Measurements from ENCODE around the gene SP3. TPM values are rescaled to one million over a fixed set of nuclear protein-coding genes. Genes with fewer than 3 reads are reported as not detected.

Gene SP3
- total RNA-seq, 1 donor from 2014 or later, result 41.2 TPM

DNA sequence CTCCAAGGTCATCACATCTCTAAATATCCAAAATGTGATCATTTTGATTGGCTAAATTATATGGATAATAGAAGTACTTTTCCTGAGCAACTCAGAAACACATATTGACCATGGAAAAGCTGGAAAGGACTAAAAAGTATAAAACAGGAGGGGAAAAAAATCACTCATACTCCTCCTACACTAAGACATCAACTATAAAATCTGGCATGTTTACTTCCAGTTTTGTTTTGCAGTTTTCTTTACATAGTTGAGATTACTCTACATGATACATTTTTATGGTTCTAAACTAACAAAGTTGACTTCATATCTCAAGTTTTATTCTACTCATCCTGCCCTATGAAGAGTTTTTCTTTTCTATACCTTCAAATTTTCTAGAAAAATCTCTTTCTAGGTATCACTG lies 46.0 kb upstream of the SP3 start:
- no peak overlapping the region for H3K4me3 ChIP-seq (ENCODE audit: low read depth, low read length)
- DNase-seq (ENCODE audit: low read depth), result no peak
- TF ChIP-seq, protein P1, sequence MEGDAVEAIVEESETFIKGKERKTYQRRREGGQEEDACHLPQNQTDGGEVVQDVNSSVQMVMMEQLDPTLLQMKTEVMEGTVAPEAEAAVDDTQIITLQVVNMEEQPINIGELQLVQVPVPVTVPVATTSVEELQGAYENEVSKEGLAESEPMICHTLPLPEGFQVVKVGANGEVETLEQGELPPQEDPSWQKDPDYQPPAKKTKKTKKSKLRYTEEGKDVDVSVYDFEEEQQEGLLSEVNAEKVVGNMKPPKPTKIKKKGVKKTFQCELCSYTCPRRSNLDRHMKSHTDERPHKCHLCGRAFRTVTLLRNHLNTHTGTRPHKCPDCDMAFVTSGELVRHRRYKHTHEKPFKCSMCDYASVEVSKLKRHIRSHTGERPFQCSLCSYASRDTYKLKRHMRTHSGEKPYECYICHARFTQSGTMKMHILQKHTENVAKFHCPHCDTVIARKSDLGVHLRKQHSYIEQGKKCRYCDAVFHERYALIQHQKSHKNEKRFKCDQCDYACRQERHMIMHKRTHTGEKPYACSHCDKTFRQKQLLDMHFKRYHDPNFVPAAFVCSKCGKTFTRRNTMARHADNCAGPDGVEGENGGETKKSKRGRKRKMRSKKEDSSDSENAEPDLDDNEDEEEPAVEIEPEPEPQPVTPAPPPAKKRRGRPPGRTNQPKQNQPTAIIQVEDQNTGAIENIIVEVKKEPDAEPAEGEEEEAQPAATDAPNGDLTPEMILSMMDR (conservative IDR thresholded peaks at IDR 0.05; ENCODE audit: low read depth, low read length), result no peak

DNA sequence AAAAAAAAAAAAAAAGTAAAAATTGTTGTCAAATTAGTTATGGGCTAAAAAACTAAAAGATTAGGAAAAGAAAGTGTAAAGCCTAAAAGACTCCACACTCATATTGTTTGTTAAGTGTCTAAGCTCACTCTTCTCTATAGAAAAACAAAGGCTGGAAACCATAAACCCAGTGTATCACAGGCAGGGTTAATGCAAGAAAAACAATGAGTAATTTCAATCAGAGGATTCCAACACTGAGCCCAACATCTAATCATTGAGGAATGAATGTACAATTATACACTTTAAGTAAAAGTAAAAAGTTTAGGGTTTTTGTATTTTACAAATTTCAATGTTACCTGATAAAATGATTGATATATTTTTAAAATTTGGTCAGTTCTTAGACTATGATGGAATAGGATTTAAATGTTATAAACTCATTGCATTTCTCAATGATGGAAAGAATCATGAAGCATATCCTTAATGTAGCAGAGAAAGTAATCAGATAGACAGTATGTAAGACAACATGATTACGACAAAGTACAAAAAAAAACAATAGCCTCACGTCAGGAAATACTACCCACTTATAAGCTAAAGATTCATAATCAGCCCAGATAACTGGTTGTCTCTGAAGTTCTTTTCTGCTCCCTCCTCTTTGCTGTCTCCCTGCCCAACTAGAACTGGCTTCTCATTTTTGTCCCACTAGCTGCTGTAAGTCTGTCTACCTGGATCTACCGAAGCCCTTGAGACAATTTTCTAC lies 44.5 kb upstream of the SP3 start:
- H3K4me3 ChIP-seq (ENCODE audit: low read depth, low read length), result no peak overlapping the region
- TF ChIP-seq, protein P1 (conservative IDR thresholded peaks at IDR 0.05; ENCODE audit: low read depth, low read length), result no peak
- DNase-seq (ENCODE audit: low read depth), result no peak

DNA sequence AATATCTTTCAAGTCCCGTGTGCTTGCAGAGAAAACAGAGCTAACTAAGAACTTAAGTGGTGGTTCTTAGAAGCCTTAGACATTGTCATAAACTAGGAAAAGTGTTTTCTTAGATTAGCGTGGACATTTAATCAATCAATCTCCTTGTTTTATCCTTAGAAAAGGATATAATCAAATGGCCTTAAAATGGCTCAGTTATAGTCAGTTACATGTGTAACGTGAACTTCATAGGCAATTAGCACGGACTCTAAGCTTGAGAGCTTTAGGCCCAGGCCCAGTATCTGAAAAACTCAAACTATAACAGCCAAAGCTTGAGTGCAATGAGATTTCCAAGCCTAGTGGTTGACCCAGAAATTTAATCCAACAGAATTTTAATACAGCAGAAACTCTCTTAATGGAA lies 43.5 kb upstream of the SP3 start:
- DNase-seq (ENCODE audit: low read depth), result no peak
- H3K4me3 ChIP-seq (ENCODE audit: low read depth, low read length), result no peak overlapping the region
- TF ChIP-seq, protein P1 (conservative IDR thresholded peaks at IDR 0.05; ENCODE audit: low read depth, low read length), result no peak

DNA sequence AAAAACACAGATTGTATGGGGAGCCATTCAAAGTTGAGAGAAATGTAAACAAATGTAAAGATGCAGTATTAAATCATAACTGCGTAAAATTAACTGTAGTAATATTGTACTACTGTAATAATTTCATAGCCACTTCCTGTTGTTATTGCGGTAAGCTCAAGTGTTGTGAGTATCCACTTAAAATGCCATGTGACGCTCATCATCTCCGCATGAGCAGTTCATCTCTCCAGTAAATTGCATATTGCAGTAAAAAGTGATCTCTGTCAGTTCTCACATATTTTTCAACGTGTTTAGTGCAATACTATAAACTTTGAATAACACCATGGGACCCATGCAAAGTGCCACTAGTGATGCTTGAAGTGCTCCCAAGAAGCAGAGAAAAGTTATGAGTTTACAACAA lies 41.8 kb upstream of the SP3 start:
- DNase-seq (ENCODE audit: low read depth), result no peak
- H3K4me3 ChIP-seq (ENCODE audit: low read depth, low read length), result no peak overlapping the region
- TF ChIP-seq, protein P1 (conservative IDR thresholded peaks at IDR 0.05; ENCODE audit: low read depth, low read length), result no peak

DNA sequence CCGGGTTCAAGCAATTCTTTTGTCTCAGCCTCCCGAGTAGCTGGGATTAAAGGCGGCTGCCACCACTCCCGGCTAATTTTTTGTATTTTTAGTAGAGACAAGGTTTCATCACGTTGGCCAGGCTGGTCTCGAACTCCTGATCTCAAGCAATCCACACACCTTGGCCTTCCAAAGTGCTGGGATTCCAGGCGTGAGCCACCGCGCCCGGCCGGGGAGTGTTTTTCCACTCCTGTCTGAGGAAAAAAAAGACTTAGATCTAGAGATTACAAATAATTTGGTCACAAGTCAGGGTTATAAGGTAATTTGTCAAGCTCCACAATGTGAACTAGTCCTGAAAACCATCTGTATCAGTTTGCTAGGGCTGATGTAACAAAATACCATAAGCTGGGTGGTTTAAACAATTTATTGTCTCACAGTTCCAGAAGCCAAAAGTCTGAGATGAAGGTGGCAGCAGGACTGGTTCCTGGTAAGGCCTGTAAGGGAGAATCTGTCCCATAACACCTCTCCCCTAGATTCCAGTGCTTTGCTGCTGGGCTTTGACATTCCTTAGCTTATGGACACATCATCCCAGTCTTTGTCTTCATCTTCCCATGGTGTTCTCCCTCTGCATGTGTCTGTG lies 40.7 kb upstream of the SP3 start:
- no peak for DNase-seq (ENCODE audit: low read depth)
- H3K4me3 ChIP-seq (ENCODE audit: low read depth, low read length), result no peak overlapping the region
- TF ChIP-seq, protein P1 (conservative IDR thresholded peaks at IDR 0.05; ENCODE audit: low read depth, low read length), result no peak

DNA sequence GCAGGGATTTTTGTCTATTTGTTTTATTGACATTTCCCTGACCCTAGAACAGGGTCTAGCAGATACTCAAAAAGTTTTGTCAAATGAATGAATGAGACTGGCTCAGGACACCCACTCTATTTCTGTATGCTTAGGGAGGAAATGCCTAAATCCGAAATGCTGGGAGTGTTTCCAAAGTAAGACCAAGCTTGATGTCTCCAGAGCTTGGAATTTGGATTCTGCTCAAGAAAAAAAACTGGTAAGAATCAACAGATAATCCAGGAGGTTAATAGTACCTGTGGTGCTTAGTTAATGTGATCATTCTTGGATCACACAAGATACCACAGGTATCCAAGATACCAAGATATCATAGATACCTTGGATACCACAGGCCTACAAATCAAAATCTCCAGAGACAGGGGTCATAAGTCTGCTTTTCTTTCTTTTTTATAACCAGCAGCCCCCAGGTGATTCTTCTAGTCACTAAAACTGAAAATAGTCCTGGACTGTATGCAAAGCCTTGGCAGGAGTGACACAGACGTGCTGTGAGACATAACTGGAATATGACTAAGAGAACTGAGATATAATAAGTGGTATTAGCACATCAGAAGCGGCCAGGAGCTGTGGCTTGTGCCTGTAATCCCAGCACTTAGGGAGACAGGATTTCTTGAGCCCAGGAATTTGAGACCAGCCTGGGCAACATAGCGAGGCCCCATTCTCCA lies 39.9 kb upstream of the SP3 start:
- H3K4me3 ChIP-seq (ENCODE audit: low read depth, low read length), result no peak overlapping the region
- TF ChIP-seq, protein P1 (conservative IDR thresholded peaks at IDR 0.05; ENCODE audit: low read depth, low read length), result no peak
- no peak for DNase-seq (ENCODE audit: low read depth)

Data from epithelial cell of proximal tubule (primary cell).